Stimulated activated CD4-positive, alpha-beta T cell treated with anti-CD3 and anti-CD28 coated beads, Interleukin-4, amount 100 ng/mL, for 24 hours (primary cell): Measurements from ENCODE around the gene NPC1L1.

Source experiments
- DNase-seq: peaks from one replicate; pipeline ENCODE4 v3.0.0-alpha.2; 2020

Gene NPC1L1

DNA sequence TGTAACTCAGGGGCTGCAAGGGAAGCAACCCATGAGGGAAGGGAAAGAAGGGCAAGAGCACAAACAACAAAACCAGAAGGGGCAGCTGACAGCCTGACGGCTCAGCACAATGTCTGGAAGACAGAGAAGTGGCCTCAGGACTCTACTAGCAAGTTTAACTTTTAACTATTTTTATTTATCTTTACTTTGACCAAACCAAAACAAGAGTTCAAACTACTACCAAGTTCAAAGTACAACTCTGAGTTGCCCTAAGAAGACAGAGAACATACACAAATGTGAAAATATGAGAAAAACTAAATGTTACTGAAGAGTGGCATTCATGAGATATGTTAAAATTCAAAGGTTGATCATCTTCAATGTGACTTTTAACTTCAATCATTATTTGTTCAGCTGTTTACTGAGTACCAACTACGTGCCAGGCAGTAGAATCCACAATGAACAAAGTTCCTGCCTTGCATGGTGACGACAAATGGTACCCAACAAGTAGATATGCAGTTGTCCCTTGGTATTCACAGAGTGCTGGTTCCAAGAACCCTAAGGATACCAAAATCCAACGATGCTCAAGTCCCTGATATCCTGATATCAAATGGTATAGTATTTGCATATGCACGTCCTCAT is 70.4 kb downstream of the NPC1L1 start:
- DNase-seq: no peak

DNA sequence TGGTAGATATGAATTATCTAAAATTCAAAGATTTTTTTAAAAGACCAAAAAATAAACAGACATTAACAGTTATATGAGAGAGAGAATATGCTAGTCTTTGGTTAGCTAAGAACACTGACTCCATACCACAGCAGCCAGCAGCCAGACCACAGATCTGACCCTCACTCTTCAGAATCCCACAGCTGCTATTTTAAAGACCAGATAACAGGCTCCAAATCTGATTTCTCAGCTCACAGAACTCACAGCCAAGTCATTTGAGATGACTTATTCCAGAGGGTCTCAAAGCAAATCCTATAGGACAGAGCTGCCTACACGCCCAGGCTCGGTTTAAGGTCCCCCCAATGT is 71.0 kb downstream of the NPC1L1 start:
- DNase-seq: no peak

DNA sequence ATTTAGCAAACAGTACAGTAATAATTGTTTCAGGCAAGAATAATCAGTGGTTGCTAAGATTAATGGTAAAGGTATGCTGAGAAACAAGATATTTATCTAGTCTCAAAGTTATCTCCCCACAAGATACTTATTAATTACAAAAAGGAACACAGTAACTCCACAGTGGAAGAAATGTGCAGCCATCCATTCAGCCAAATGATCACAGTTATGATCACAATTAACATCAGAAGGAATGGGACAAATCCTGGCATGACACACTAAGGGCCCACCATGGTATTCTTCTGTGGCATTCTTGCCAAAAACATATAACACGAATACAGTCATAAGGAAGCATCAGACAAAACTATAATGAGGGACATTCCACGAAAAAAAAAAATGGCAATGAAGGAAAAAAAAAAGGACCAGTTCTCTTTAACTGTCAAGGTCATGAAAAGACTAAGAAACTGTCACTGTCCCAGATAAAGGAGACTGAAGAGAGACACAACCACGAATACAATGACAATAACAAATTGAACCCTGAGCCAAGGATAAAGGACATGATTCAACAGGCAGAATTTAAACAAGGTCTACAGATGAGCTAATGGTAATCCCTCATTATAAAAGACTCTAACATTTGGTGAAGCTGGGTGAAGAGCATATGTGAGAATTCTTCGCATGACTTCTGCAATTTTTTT is 71.5 kb downstream of the NPC1L1 start:
- no peak for DNase-seq

DNA sequence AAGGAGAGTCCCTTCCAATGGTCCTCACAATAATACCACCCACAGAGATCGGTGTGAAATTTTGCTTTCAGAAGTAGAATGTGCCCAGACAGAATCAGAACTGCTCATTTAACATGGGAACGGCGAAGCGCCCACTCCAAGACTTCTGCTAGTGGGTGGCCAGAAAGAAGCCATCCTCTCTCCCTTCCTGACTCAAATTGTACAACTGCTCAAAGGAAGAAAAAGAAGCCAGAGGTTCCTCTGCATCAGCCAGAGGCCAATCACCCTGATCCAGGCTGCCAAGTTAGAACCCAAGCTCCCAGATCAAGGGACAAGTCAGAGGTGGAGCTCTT is 73.9 kb downstream of the NPC1L1 start:
- no peak for DNase-seq

DNA sequence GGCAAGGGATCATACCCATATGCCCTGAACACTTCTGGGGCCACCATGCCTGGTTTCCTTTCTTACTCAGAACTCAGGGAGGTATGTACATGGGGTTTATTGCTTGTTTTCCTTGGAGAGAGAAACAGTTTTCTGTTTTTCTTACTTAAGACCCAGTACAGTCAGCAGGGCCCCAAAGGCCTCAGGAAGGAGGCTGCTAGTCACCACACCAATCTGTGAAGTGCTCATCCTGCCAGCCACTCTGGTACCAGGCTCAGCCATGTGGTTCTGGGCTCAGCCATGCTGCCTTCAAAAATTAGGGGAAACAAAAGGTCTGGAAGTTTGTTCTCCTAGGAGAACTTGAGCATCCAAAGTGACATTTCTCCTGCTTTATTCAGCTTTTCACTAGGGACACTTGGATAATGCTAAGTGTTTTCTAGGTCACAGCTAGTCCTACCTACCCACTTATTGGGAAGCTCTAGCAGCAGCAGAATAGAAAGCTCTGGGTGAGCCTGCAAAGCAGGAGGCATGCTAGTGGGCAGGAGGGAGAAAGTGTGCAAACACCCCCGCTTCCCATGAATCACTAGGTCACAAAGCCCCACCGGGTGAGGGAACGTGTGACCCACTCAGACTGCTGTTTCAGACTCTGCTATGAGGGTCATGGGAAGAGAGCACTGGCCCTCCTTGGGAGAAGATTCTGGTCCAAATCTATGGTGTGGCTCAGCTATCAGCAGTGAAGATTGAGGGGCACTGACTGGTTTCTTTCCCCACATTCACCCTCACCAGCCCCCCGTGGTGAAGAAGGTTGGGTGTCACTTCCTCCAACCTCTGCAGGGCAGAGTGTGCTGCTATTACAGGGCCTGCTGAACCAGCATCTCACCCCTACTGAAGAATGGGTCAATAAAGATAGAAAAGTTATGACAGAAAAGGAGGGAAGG is 74.6 kb downstream of the NPC1L1 start:
- DNase-seq: no peak

DNA sequence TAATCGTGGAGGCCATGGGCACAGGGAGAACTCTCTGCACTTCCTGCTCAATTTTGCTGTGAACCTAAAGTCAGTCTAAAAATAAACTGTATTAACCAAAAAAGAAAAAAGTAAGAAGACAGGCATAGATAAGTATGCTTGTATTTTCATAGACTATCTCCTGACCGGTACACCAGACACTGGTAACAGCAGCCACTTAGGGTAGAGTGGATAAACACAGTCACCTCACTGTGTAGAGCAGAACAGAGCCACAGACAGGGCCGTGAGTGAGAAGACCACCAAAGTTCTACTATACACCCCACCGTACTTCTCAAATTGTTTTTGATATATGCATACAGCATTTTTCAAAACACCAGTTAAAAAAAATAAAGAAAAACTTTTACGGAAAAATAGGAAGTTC is 75.6 kb downstream of the NPC1L1 start:
- no peak for DNase-seq

DNA sequence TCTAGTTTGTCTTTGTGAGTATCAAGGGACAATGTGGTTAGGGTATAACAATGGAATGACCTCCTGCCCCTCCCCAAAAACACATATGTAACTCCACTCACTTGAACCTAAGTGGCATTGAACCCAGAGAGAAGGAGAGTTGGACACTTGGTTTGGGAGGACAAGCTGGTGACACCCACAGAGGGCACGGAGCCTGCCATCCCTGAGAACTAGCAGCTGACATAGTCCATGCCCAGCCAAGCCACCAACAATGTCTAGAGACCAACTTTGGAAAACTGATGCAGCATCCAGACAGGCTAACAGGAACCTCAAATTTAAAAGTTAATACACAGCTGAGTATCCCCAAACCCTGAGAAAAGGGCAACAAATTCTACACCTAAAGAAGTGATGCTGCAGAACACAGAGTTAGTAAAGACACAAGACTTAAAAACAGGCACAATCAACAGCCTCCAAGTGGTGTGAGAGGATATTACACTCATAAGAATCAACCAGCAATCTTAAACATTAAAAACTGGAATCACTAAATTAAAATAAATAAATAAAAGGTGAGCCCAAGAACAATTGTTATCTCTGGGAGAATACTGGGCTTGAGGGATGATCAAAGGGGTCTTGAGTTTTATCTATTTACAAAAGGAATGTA is 77.8 kb downstream of the NPC1L1 start:
- no peak for DNase-seq
